H9 (cell line): ENCODE results near the gene ETF1. TPM values are rescaled to one million over a fixed set of nuclear protein-coding genes. Genes with fewer than 3 reads are reported as not detected.

ENCODE experiments used
- DNase-seq: peaks from one replicate; pipeline ENCODE4 v3.0.0-alpha.2; 2017
- H2AFZ ChIP-seq: one replicate; pipeline ENCODE4 v1.6.1; 2013; ENCODE audit warnings: mild to moderate bottlenecking, low read length, control low read depth, moderate library complexity
- H2AK5ac ChIP-seq: 2 replicates; pipeline ENCODE4 v1.6.1; 2013; ENCODE audit warnings: low read length, control low read depth, mixed read lengths; ENCODE audit not compliant: insufficient read length
- H2BK120ac ChIP-seq: one replicate; pipeline ENCODE4 v1.6.1; 2013; ENCODE audit warnings: low read depth, mild to moderate bottlenecking, low read length, control low read depth, inconsistent platforms; ENCODE audit not compliant: poor library complexity, severe bottlenecking
- H2BK12ac ChIP-seq: 2 replicates; pipeline ENCODE4 v1.6.1; 2013; ENCODE audit warnings: low read length, control low read depth, mixed read lengths, low read depth; ENCODE audit not compliant: insufficient read length
- H2BK15ac ChIP-seq: 2 replicates; pipeline ENCODE4 v1.6.1; 2013; ENCODE audit warnings: low read depth, low read length, control low read depth
- H2BK20ac ChIP-seq: one replicate; pipeline ENCODE4 v1.6.1; 2013; ENCODE audit warnings: low read depth, mild to moderate bottlenecking, low read length, control low read depth, inconsistent platforms; ENCODE audit not compliant: poor library complexity, severe bottlenecking
- H2BK5ac ChIP-seq: 2 replicates; pipeline ENCODE4 v1.6.1; 2013; ENCODE audit warnings: low read length, control low read depth, mixed read lengths; ENCODE audit not compliant: insufficient read length
- H3K14ac ChIP-seq: 2 replicates; pipeline ENCODE4 v1.6.1; 2013; ENCODE audit warnings: low read length, control low read depth; ENCODE audit not compliant: insufficient read depth
- H3K18ac ChIP-seq: 2 replicates; pipeline ENCODE4 v1.6.1; 2013; ENCODE audit warnings: low read depth, mild to moderate bottlenecking, mixed read lengths, low read length, control low read depth; ENCODE audit not compliant: insufficient read length
- H3K23ac ChIP-seq: 2 replicates; pipeline ENCODE4 v1.6.1; 2013; ENCODE audit warnings: low read length, control low read depth, mixed read lengths, low read depth; ENCODE audit not compliant: insufficient read length
- H3K23me2 ChIP-seq: 2 replicates; pipeline ENCODE4 v1.6.1; 2013; ENCODE audit warnings: low read depth, mild to moderate bottlenecking, mixed read lengths, low read length, control low read depth; ENCODE audit not compliant: insufficient read length, poor library complexity, severe bottlenecking
- H3K27ac ChIP-seq: 2 replicates; pipeline ENCODE4 v1.5.1; 2013; ENCODE audit warnings: low read length, control low read depth, mixed read lengths, low read depth; ENCODE audit not compliant: insufficient read length
- H3K27me3 ChIP-seq: 2 replicates; pipeline ENCODE4 v1.6.1; 2013; ENCODE audit warnings: low read length, control low read depth, inconsistent platforms; ENCODE audit not compliant: insufficient read depth
- H3K4ac ChIP-seq: 2 replicates; pipeline ENCODE4 v1.6.1; 2013; ENCODE audit warnings: low read depth, mild to moderate bottlenecking, control low read depth, inconsistent platforms, low read length, moderate library complexity
- H3K4me1 ChIP-seq: 2 replicates; pipeline ENCODE4 v1.6.1; 2013; ENCODE audit warnings: low read length, control low read depth, inconsistent platforms; ENCODE audit not compliant: insufficient read depth
- H3K4me2 ChIP-seq: 2 replicates; pipeline ENCODE4 v1.6.1; 2013; ENCODE audit warnings: low read length, control low read depth, mixed read lengths; ENCODE audit not compliant: insufficient read length, insufficient read depth
- H3K56ac ChIP-seq: 2 replicates; pipeline ENCODE4 v1.6.1; 2013; ENCODE audit warnings: low read depth, mild to moderate bottlenecking, mixed read lengths, low read length, control low read depth; ENCODE audit not compliant: insufficient read length
- H3K79me1 ChIP-seq: 2 replicates; pipeline ENCODE4 v1.6.1; 2013; ENCODE audit warnings: low read depth, mild to moderate bottlenecking, moderate library complexity, low read length, control low read depth, inconsistent platforms; ENCODE audit not compliant: insufficient read depth, poor library complexity, severe bottlenecking
- H3K79me2 ChIP-seq: 2 replicates; pipeline ENCODE4 v1.6.1; 2013; ENCODE audit warnings: low read length, control low read depth, inconsistent platforms; ENCODE audit not compliant: insufficient read depth
- H3K9ac ChIP-seq: 2 replicates; pipeline ENCODE4 v1.6.1; 2013; ENCODE audit warnings: low read length, control low read depth, mixed read lengths; ENCODE audit not compliant: insufficient read length; ENCODE audit errors: extremely low read depth
- H3K9me3 ChIP-seq: one replicate; pipeline ENCODE4 v1.6.1; 2013; ENCODE audit warnings: low read depth, low read length, inconsistent platforms; ENCODE audit not compliant: control insufficient read depth
- H3T11ph ChIP-seq: one replicate; pipeline ENCODE4 v1.6.1; 2013; ENCODE audit warnings: mild to moderate bottlenecking, low read length, control low read depth, inconsistent platforms
- H4K20me1 ChIP-seq: one replicate; pipeline ENCODE4 v1.6.1; 2013; ENCODE audit not compliant: control insufficient read depth, insufficient read length, insufficient read depth
- H4K5ac ChIP-seq: 2 replicates; pipeline ENCODE4 v1.6.1; 2013; ENCODE audit warnings: low read depth, mild to moderate bottlenecking, mixed read lengths, low read length, control low read depth; ENCODE audit not compliant: insufficient read length
- H4K8ac ChIP-seq: replicated peaks from 2 replicates; pipeline ENCODE4 v1.6.1; 2013; ENCODE audit warnings: low read length, control low read depth, mixed read lengths, low read depth; ENCODE audit not compliant: insufficient read length
- H4K91ac ChIP-seq: 2 replicates; pipeline ENCODE4 v1.6.1; 2013; ENCODE audit warnings: low read depth, mild to moderate bottlenecking, moderate library complexity, mixed read lengths, low read length, control low read depth; ENCODE audit not compliant: insufficient read length
- H3K27ac Mint-ChIP-seq, 3 experiments: 2 replicates in 2 of 3; 3 replicates in 1 of 3; pipeline ENCODE4 v1.8.0; 2020 to 2021; ENCODE audit warnings: mixed read lengths in 3 of 3, mild to moderate bottlenecking in 1 of 3, moderate library complexity in 1 of 3
- H3K27me3 Mint-ChIP-seq: 2 replicates; pipeline ENCODE4 v1.8.0; 2021; ENCODE audit warnings: low read depth, mild to moderate bottlenecking, moderate library complexity, mixed read lengths
- H3K36me3 Mint-ChIP-seq, 3 experiments: 2 replicates in 2 of 3; 3 replicates in 1 of 3; pipeline ENCODE4 v1.8.0; 2020 to 2021; ENCODE audit warnings: low read depth in 3 of 3, mixed read lengths in 3 of 3; ENCODE audit not compliant: insufficient read depth in 1 of 3
- H3K4me1 Mint-ChIP-seq, 2 experiments: 2 replicates each; pipeline ENCODE4 v1.8.0; 2020; ENCODE audit warnings: mixed read lengths in 2 of 2
- H3K4me3 Mint-ChIP-seq, 2 experiments: 2 replicates in 1 of 2; 3 replicates in 1 of 2; pipeline ENCODE4 v1.8.0; 2020 to 2021; ENCODE audit warnings: mild to moderate bottlenecking in 2 of 2, mixed read lengths in 2 of 2, moderate library complexity in 1 of 2
- H3K9me3 Mint-ChIP-seq, 2 experiments: 2 replicates in 1 of 2; 3 replicates in 1 of 2; pipeline ENCODE4 v1.8.0; 2020; ENCODE audit warnings: mild to moderate bottlenecking in 2 of 2, mixed read lengths in 2 of 2, moderate library complexity in 1 of 2
- WGBS: extraction: QIAGEN DNeasy Blood & Tissue Kit; methylation state at CpG from one replicate; pipeline ENCODE4 v1.1.7; 2013; ENCODE audit warnings: missing lambda C conversion rate, low lambda C conversion rate, mixed read lengths; ENCODE audit not compliant: insufficient read length; ENCODE audit errors: extremely low coverage; 5-methylcytosine and 5-hydroxymethylcytosine counted together
- total RNA-seq: library from RNA; stranded (reverse); gene quantifications from 2 replicates; pipeline ENCODE4 v1.2.1, GENCODE V29; 2021
- TF ChIP-seq, protein P1 (sequence below): fragments of 200-600 bp; sonication (generic); conservative IDR thresholded peaks from 3 replicates; pipeline ENCODE4 v1.8.0; 2021; ENCODE audit warnings: antibody characterized with exemption, mild to moderate bottlenecking

The ETF1 gene
- total RNA-seq, 1 experiment from 2014 or later, result 175 TPM

DNA sequence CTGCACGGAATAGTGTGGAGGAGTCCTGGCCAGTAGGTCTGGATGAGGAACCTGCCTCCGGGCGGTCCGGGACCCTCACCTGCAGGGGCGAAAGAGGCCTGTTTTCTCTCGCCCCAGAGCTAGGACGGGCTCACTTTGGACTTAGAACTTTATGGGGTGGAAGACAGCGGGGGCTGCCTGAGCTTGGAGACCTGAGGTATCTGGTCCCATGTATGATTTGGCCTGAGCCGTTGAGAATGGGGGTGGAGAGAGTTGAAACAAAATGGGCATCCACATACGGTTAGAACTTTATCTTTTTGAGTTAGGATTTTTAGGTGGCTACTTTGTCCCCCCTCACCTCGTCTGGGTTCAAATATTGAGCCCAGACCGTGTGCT is 681 bp upstream of the ETF1 start:
- peaks cover 11% of the 10 kb centered on the region for H3K23me2 ChIP-seq
- no peak overlapping the region for H4K91ac ChIP-seq
- WGBS, result no CpG with 5 or more reads among the region's 12 CpGs
- H3K4me3 Mint-ChIP-seq, result peak overlapping the region; percentile 96 to 97
- H3K27ac ChIP-seq, result no peak overlapping the region
- no peak overlapping the region for H3K4ac ChIP-seq
- H4K8ac ChIP-seq, result no peak overlapping the region
- H3K23ac ChIP-seq, result no peak overlapping the region
- peak overlapping the region; percentile 92 for H3K9ac ChIP-seq
- no peak overlapping the region for H3T11ph ChIP-seq
- no peak overlapping the region for H2AK5ac ChIP-seq
- H3K4me1 Mint-ChIP-seq, result peaks cover 30 to 34% of the 10 kb centered on the region in 2 experiments
- H3K79me2 ChIP-seq, result peaks cover 64% of the 10 kb centered on the region
- H2BK15ac ChIP-seq, result no peak overlapping the region
- peak overlapping the region; percentile 81 for H3K4me2 ChIP-seq
- no peaks in the 10 kb centered on the region for H4K20me1 ChIP-seq
- no peak overlapping the region for H2AFZ ChIP-seq
- peaks cover 18 to 41% (median 37%) of the 10 kb centered on the region in 3 experiments for H3K36me3 Mint-ChIP-seq
- no peaks in the 10 kb centered on the region; the same call in 1 of the 2 replicates for H3K27me3 Mint-ChIP-seq
- H3K56ac ChIP-seq, result peak overlapping the region; percentile 2
- no peak overlapping the region for H2BK12ac ChIP-seq
- H4K5ac ChIP-seq, result no peak overlapping the region
- peak overlapping the region; percentile 83 for H3K14ac ChIP-seq
- DNase-seq, result no peak
- peak overlapping the region; percentile 80 for H3K18ac ChIP-seq
- no peaks in the 10 kb centered on the region for H3K9me3 ChIP-seq
- no peak overlapping the region for H2BK20ac ChIP-seq
- H3K27me3 ChIP-seq, result no peaks in the 10 kb centered on the region
- H3K4me1 ChIP-seq, result no peaks in the 10 kb centered on the region
- no peaks in the 10 kb centered on the region for H3K9me3 Mint-ChIP-seq
- no peak overlapping the region for H2BK5ac ChIP-seq
- peaks cover 3% of the 10 kb centered on the region for H3K79me1 ChIP-seq
- no peak overlapping the region for H2BK120ac ChIP-seq
- H3K27ac Mint-ChIP-seq, result peak overlapping the region; percentile 99
- TF ChIP-seq, protein P1, sequence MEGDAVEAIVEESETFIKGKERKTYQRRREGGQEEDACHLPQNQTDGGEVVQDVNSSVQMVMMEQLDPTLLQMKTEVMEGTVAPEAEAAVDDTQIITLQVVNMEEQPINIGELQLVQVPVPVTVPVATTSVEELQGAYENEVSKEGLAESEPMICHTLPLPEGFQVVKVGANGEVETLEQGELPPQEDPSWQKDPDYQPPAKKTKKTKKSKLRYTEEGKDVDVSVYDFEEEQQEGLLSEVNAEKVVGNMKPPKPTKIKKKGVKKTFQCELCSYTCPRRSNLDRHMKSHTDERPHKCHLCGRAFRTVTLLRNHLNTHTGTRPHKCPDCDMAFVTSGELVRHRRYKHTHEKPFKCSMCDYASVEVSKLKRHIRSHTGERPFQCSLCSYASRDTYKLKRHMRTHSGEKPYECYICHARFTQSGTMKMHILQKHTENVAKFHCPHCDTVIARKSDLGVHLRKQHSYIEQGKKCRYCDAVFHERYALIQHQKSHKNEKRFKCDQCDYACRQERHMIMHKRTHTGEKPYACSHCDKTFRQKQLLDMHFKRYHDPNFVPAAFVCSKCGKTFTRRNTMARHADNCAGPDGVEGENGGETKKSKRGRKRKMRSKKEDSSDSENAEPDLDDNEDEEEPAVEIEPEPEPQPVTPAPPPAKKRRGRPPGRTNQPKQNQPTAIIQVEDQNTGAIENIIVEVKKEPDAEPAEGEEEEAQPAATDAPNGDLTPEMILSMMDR, result no peak
